HAP-1 (cell line): ENCODE results near the gene NGB.

Experiments used
- DNase-seq, 2 experiments: peaks; one replicate each; pipeline ENCODE4 v3.0.0-alpha.2; 2016 to 2020; ENCODE audit warnings: low spot score in 2 of 2
- H3K27me3 ChIP-seq: fragments of 250-450 bp; sonication (Bioruptor Pico); 2 replicates; pipeline ENCODE4 v1.5.1; 2020; ENCODE audit warnings: low read depth, mild to moderate bottlenecking, moderate library complexity
- H3K36me3 ChIP-seq: fragments of 250-450 bp; sonication (Bioruptor Pico); replicated peaks from 2 replicates; pipeline ENCODE4 v1.5.1; 2020; ENCODE audit warnings: mild to moderate bottlenecking
- H3K4me1 ChIP-seq: fragments of 250-450 bp; sonication (Bioruptor Pico); 2 replicates; pipeline ENCODE4 v1.5.1; 2020; ENCODE audit warnings: mild to moderate bottlenecking
- H3K4me3 ChIP-seq: fragments of 250-450 bp; sonication (Bioruptor Pico); 2 replicates; pipeline ENCODE4 v1.5.1; 2020; ENCODE audit warnings: mild to moderate bottlenecking, moderate library complexity
- H3K9me3 ChIP-seq: fragments of 250-450 bp; sonication (Bioruptor Pico); 2 replicates; pipeline ENCODE4 v1.5.1; 2020; ENCODE audit warnings: mild to moderate bottlenecking, moderate library complexity
- in situ Hi-C: fragments of 300-500 bp; cut with MboI; formaldehyde crosslinking; loops from 3 replicates; pipeline ENCODE4 v1.14.3; 2020; ENCODE audit warnings: low sequenced_read_pairs, inconsistent platforms, mixed read lengths

NGB gene

DNA sequence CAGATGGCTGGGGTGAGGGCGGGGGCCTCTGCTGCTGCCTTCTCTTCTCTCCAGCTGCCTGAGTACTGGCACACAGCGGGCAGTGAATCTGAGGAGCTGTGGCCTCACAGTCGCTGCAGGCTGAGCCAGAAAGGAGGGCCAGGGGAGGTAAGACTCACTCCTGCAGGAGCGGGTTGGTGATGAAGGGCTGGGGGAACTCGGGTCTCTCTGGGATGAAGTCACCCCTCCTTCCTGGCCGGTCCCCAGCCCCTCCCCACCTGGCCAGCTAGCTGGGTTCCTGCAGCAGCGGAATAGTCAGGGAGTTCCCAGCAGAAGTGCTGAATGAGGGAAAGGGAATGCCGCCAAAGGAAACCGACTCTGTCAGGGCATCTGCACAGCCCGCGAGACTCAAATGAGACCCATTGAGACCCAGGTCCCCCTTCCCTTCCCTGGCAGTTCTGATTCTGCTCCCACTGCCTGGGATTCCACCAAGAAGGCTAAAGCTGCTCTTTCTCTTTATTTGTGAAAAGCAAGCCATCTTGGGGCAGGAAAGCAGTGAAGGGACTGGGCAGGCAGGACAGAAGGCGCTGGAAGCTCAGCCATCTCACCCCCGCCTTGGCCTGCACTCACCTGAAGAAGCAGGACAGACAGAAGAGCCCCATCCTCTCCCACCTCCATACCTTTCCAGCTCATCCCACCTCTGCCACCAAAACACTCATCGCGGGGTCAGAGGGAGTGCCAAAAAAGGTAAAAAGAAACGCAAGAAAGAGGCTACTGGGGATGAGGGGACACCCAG lies 5.3 kb downstream of the NGB start:
- Histone ChIP-seq H3K9me3 (no peaks in the 10 kb centered on the region), H3K27me3 (peaks cover 20% of the 10 kb centered on the region), H3K4me1 (no peaks in the 10 kb centered on the region), H3K36me3 (no peaks in the 10 kb centered on the region), H3K4me3 (no peak overlapping the region)
- DNase-seq = no peak
- in situ Hi-C loops = no loop called here

DNA sequence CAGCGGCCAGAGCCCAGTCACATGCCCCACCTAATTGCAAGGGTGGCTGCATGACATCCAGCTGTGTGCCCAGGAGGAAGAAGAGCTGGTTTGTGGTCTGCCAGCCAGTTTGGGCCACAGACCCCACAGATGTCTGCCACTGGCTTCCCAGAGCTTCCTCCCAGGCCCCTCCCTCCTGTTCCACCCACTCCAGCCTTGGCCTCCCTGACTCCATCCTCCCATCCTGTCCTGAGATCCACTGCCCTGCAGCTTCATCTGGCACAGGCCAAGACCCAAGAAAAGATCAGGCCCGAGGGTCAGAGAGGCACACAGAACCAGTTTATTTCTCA lies 5.9 kb downstream of the NGB start:
- no peak for DNase-seq
- Histone ChIP-seq H3K9me3 (no peaks in the 10 kb centered on the region), H3K36me3 (no peaks in the 10 kb centered on the region), H3K4me3 (no peak overlapping the region), H3K4me1 (no peaks in the 10 kb centered on the region), H3K27me3 (peaks cover 14% of the 10 kb centered on the region)
- in situ Hi-C loops = no loop called here

DNA sequence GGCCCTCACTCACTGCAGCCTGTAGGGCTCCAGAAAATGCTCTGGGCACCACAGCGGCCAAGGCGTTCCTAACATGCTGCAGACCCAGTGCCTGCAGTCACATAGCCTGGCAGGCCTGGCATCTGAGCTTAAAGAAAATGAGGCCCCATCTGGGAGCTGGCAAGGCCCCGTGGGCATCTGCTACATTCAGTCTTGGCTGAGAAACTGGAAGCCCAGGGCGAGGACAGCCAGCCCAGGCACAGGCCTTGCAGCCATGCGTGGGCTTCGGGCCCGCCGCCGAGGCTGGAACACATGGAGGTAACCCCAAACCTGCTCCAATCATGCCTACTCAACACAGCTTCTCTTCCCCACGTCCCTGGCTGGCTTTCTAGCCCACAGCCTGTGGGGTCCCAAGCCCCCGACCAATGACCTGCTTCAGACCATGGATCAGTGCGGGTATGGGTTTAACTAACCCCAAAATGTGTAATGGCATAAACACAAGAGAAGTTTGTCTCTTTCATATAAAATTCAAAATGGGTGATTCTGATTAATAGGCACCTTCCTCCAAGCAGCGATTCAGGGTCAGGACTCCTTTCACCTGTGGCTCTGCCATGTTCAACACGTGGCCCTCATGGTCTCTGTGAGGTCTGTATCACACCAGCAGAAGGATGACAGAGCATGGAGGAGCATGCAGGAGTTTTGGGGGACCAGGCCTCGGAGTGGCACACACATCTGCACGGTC lies 6.4 kb downstream of the NGB start:
- DNase-seq = no peak
- Histone ChIP-seq H3K27me3 (peaks cover 10% of the 10 kb centered on the region), H3K4me3 (no peak overlapping the region), H3K36me3 (no peaks in the 10 kb centered on the region), H3K9me3 (no peaks in the 10 kb centered on the region), H3K4me1 (no peaks in the 10 kb centered on the region)
- in situ Hi-C loops = no loop called here

DNA sequence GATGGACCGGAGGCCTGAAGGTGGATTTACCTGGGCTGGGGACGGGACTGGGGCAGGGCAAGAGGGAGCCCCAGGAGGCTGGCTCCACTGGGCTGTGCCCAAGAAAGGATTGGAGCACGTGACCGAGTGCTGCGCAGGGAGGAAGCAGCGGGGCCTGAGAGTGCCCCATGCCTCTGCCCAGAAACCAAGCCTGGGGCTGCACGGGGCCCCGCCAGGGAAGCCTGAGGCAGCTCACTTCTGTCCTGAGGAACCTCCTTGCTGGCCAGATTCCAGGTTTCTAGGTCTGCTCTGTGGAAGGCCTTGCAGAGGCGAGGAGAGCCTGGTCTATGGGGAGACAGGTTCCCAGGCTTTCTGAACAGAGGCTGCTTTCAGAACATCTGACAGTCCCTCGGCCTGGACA lies 10.4 kb downstream of the NGB start:
- Histone ChIP-seq H3K27me3 (no peaks in the 10 kb centered on the region), H3K36me3 (no peaks in the 10 kb centered on the region), H3K4me3 (no peak overlapping the region), H3K9me3 (no peaks in the 10 kb centered on the region), H3K4me1 (no peaks in the 10 kb centered on the region)
- in situ Hi-C loops = no loop called here
- DNase-seq = no peak

DNA sequence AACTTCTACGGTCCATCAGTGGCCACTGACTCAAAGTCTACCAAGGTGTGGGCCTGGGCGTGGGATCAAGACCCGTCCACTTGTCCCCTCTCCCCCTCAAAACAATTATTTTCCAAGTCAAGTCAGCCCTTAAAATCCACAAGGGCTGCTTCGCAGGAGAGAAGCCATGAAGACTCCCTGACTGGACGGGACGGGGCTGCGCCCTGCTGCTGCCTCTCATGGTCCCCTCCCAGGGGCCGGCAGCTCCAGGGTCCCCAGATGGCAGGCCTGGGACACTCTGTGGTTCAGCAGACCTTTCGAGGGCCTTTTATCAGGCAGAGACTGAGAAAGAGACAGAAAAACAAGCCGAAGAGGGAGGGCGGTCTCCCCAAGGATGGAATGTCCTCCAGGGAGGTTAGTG lies 10.8 kb downstream of the NGB start:
- in situ Hi-C loops = no loop called here
- no peak for DNase-seq
- no peaks in the 10 kb centered on the region for H3K9me3 ChIP-seq
- H3K27me3 ChIP-seq = no peaks in the 10 kb centered on the region
- H3K36me3 ChIP-seq = no peaks in the 10 kb centered on the region
- no peaks in the 10 kb centered on the region for H3K4me1 ChIP-seq
- H3K4me3 ChIP-seq = no peak overlapping the region

DNA sequence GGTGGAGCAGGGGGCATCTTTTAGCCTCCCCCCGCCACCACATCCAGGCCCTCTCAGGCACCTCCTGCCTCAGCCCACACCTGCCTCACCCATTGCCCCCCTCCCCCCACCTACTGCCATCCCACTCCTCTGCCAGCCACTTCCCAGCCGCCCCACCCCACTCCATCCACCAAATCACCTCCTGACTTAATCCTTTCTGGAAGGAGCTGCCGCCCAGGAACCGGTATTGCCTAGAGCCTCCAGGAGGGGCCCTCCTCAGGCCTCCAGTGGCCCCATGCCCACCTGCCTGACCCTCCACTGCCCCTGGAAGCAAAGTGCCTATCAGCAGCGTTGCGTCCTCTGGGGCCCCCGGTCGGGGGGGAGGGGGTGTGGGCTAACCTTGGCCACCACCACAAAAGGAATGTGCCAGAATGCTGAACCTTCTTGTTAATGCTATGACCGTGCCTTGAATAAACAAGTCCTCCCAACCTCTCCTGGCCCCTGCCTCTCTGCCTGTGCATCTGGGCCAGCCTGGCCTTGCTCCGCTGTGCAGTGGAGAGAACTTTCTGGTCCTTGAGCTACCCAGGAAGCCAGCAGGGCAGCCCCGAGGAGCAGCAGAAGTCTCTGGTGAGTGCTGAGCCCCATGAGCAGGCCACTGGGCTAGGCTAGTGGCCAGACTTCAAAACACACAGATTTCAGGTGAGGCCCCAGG lies 11.8 kb downstream of the NGB start:
- in situ Hi-C loops = no loop called here
- Histone ChIP-seq H3K4me1 (no peaks in the 10 kb centered on the region), H3K27me3 (no peaks in the 10 kb centered on the region), H3K36me3 (no peaks in the 10 kb centered on the region), H3K4me3 (no peak overlapping the region), H3K9me3 (no peaks in the 10 kb centered on the region)
- no peak for DNase-seq

DNA sequence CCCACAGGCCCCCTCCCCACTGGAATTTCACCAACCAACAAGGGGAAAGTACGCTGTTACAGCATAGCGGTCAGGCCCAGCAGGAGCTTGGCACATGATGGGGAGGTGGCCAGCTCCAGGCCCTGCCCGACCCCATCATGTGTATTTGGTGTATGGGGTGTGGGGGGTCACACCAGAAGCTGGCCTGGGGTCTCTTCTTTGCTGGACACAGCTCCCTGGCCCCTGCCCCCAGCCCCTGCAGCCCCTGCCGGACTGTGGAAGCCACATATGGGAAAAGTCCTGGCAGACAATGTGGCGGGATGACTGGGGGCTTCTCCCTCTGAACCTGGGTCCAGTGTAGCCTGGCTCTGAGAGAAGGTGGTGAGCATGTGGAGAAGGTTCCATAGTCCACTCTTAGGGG lies 12.4 kb downstream of the NGB start:
- Histone ChIP-seq H3K4me3 (no peak overlapping the region), H3K9me3 (no peaks in the 10 kb centered on the region), H3K27me3 (no peaks in the 10 kb centered on the region), H3K36me3 (no peaks in the 10 kb centered on the region), H3K4me1 (no peaks in the 10 kb centered on the region)
- in situ Hi-C loops = no loop called here
- DNase-seq = no peak

DNA sequence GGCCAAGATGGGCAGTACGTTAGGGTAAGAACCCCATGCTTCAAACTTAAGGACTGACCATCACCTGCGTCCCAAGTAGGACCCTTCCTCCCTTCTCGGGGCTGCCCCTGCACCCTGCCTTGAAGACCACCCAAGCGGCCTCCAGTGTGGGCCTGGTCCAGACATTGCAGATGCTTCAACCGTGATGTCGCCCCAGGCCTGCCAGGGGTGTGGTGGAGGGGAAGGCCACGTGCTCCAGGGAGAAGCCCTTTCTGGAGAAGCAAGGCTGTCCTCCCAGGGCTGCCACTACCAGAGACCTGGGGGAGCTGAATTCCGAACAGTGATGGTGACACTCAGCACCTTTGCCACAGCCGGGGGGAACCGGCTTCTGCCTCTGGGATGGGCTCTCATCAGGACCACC lies 13.3 kb downstream of the NGB start:
- DNase-seq = no peak
- no peaks in the 10 kb centered on the region for H3K4me1 ChIP-seq
- H3K9me3 ChIP-seq = no peaks in the 10 kb centered on the region
- in situ Hi-C loops = no loop called here
- H3K27me3 ChIP-seq = no peaks in the 10 kb centered on the region
- H3K36me3 ChIP-seq = no peaks in the 10 kb centered on the region
- no peak overlapping the region for H3K4me3 ChIP-seq

DNA sequence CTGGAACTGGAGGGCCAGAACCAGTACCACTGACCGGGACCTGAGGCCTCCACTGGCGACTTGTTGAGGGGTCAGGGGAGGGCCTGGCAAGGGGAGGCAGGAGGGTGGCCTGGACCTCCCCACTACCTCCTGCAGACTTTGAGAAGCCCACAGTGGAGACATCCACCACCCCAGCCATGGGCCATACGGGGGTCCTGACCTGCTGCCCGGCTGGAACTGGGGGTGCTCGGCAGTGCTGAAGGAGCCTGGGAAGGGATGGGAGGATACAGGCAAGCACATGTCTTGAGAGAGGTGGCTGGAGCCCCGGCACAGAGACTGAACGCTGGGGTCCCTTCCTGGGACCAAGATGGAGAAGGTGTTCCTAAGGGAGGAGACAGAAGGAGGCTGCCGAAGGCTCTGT lies 14.3 kb downstream of the NGB start:
- Histone ChIP-seq H3K4me1 (no peaks in the 10 kb centered on the region), H3K27me3 (no peaks in the 10 kb centered on the region), H3K36me3 (no peaks in the 10 kb centered on the region), H3K4me3 (no peak overlapping the region), H3K9me3 (no peaks in the 10 kb centered on the region)
- no peak for DNase-seq
- in situ Hi-C loops = no loop called here

DNA sequence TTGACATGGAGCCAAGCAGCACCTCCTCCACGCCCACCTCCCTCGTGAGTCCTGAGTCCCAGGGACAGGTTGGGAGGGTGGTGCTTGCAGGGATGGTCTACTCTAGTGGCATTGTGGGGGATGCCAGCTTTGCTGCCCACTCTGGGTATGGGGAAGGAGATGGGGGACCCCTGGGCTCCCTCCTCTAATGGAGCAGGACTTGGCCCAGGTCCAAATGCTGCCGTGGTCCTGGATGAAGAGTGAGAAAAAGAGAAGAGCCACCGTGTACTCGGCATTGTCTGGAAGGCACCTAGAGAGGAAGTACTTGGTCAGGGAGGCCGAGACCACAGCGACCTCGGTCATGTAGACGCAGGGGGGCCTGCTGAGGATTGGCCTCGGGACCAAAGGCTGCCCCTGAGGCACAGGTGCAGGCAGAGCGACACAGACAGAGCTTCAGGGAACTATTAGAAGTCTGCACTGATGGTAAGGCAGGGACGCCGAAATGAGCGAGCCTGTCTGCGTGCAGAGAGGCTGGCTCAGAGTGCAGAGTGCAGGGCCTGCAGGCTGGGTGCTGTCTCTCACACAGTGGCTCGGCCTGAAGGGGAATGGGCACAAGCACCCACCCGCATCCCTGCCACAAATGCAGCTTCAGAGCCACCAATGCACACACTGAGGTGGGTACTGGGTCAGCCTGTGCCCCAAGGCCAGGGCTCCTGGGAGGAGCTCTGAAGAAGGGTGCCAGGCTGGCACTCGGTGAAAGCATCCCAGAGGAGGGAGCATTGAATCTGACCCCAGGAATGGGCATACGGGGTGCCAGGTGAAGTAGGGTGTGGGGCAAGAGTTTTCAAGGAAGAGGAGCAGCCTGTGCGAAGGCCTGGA lies 17.4 kb downstream of the NGB start:
- in situ Hi-C loops = no loop called here
- Histone ChIP-seq H3K4me3 (no peak overlapping the region), H3K27me3 (no peaks in the 10 kb centered on the region), H3K9me3 (no peaks in the 10 kb centered on the region), H3K4me1 (no peaks in the 10 kb centered on the region), H3K36me3 (no peaks in the 10 kb centered on the region)
- no peak for DNase-seq

DNA sequence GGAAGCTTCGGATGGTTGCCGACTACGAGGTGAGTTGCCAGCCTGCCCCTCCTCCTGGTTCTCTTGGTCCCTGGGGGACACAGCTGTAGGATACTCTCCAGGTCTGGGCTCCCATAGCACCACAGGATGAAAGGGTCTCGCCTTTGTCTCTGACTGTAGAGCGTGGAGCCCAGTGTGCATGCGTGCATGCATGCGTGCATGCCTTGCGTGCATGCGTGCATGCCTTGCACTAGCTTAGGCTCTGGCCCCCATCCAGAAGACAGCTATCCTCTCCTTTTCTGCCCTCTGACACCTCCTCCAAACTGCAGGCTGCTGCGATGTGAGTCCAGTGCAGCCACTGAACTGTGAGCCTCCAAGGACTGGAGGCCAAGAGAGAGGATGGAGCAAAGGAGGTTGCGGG lies 19.1 kb downstream of the NGB start:
- Histone ChIP-seq H3K4me1 (no peaks in the 10 kb centered on the region), H3K9me3 (no peaks in the 10 kb centered on the region), H3K36me3 (no peaks in the 10 kb centered on the region), H3K4me3 (no peak overlapping the region), H3K27me3 (no peaks in the 10 kb centered on the region)
- in situ Hi-C loops = no loop called here
- no peak for DNase-seq

DNA sequence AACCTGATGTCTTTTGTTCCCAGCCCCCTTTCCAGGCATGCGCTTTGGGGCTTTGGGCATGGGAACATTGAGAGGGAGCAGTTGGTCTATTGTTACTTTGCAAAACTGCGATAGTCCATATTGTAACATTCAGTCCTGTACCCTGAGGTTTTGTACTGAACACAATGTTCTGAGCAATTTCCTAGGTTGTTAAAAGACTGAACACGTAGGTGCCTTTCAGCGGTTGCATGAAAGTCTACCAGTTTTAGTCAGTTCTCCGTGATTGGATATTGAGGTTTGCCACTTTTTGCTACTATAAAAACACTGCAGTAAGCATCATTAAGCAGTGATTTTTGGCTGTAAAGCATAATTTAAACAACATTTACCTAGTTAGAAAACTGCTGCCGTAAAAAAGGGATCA lies 20.1 kb downstream of the NGB start:
- H3K9me3 ChIP-seq = no peaks in the 10 kb centered on the region
- H3K36me3 ChIP-seq = no peaks in the 10 kb centered on the region
- no peak overlapping the region for H3K4me3 ChIP-seq
- H3K4me1 ChIP-seq = no peaks in the 10 kb centered on the region
- in situ Hi-C loops = no loop called here
- DNase-seq = no peak
- H3K27me3 ChIP-seq = no peaks in the 10 kb centered on the region

DNA sequence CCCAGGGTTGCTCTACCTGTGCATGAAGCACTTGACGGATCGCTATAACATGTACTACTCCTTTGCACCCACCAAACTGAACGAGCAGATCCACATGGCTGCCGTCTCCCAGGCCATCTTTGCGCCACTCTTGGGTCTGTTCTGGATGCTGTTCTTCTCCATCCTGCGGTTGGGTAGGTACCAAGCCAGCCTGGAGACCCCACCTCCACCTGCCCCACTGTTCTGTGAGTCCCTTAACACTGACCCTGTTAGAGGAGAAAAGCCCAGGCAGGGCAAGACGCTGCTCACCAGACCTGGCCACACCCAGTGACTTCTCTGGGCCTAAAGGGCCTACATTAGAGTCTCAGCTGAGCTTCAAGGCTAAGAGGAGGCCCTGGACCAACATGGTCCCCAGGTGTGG lies 21.7 kb downstream of the NGB start:
- in situ Hi-C loops = no loop called here
- H3K9me3 ChIP-seq = no peaks in the 10 kb centered on the region
- H3K4me3 ChIP-seq = no peak overlapping the region
- no peaks in the 10 kb centered on the region for H3K36me3 ChIP-seq
- H3K27me3 ChIP-seq = no peaks in the 10 kb centered on the region
- DNase-seq = no peak
- no peaks in the 10 kb centered on the region for H3K4me1 ChIP-seq

DNA sequence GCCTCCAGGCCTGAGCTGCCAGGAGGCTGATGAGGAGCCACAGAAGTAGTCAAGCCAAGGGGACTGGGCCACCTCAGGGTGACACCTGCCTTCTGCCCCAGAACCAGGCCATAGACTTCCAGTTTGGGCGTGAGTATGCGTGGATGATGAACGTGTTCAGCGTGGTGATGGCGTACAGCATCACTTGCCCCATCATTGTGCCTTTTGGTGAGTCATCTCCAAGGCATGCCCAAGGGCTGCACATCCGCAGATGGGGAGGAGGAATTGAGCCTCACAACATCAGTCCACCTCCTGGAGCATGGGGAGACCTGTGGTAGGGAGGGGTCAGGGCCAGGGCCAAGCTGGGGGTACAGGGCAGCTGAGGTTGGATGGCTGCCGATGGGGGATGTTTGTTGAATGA lies 22.3 kb downstream of the NGB start:
- no peaks in the 10 kb centered on the region for H3K9me3 ChIP-seq
- no peaks in the 10 kb centered on the region for H3K36me3 ChIP-seq
- no peak overlapping the region for H3K4me3 ChIP-seq
- no peaks in the 10 kb centered on the region for H3K4me1 ChIP-seq
- no peak for DNase-seq
- no peaks in the 10 kb centered on the region for H3K27me3 ChIP-seq
- in situ Hi-C loops = no loop called here
